K562 (cell line): Measurements from ENCODE around the gene RINL. TPM values are rescaled to one million over a fixed set of nuclear protein-coding genes. Genes with fewer than 3 reads are reported as not detected.

ENCODE experiments used
- BRD4 ChIP-seq: fragments of 200-600 bp; sonication (generic); IDR thresholded peaks from 2 replicates; pipeline ENCODE4 v1.6.1; 2017; ENCODE audit warnings: inconsistent platforms
- CREM ChIP-seq: IDR thresholded peaks from 2 replicates; pipeline ENCODE4 v1.6.1; 2014; ENCODE audit warnings: antibody characterized with exemption, low read depth
- DMBX1 ChIP-seq: fragments of 250-450 bp; sonication (Bioruptor Pico); IDR thresholded peaks from 2 replicates; pipeline ENCODE4 v1.8.0; 2022; ENCODE audit warnings: inconsistent platforms, mild to moderate bottlenecking, moderate library complexity, borderline replicate concordance
- IFI16 ChIP-seq: fragments of 250-450 bp; sonication (Bioruptor Pico); IDR thresholded peaks from 2 replicates; pipeline ENCODE4 v2.1.2; 2022; ENCODE audit warnings: mild to moderate bottlenecking, inconsistent platforms
- KAT8 ChIP-seq: fragments of 450-650 bp; IDR thresholded peaks from 2 replicates; pipeline ENCODE4 v1.6.1; 2016; ENCODE audit warnings: low read depth, mild to moderate bottlenecking
- MCM3 ChIP-seq: fragments of 450-650 bp; IDR thresholded peaks from 2 replicates; pipeline ENCODE4 v1.6.1; 2016
- MYC ChIP-seq, 2 experiments: fragments of 250-450 bp in 1 of 2; sonication (Bioruptor Pico) in 1 of 2; IDR thresholded peaks; 2 replicates each; pipeline versions ENCODE4 v1.5.1 to v1.6.1; 2012 to 2021; ENCODE audit warnings: low read depth in 2 of 2, borderline replicate concordance in 1 of 2, improper control_type of control experiment in 1 of 2, low read length in 1 of 2, mild to moderate bottlenecking in 1 of 2, moderate library complexity in 1 of 2
- NCOR1 ChIP-seq: fragments of 450-650 bp; IDR thresholded peaks from 2 replicates; pipeline ENCODE4 v1.6.1; 2016; ENCODE audit warnings: mild to moderate bottlenecking, moderate library complexity
- NR1H2 ChIP-seq: sonication (generic); formaldehyde crosslinking; IDR thresholded peaks from 2 replicates; pipeline ENCODE4 v1.4.0; 2020; ENCODE audit warnings: mild to moderate bottlenecking, missing genetic modification reagents
- NR2C1 ChIP-seq, 2 experiments: fragments of 450-650 bp; IDR thresholded peaks; 2 replicates each; pipeline ENCODE4 v1.6.1; 2017; ENCODE audit warnings: mild to moderate bottlenecking in 2 of 2, antibody characterized with exemption in 1 of 2, inconsistent platforms in 1 of 2, missing compliant biosample characterization in 1 of 2, missing genetic modification characterization in 1 of 2
- NR4A1 ChIP-seq, 2 experiments: fragments of 250-450 bp in 1 of 2; fragments of 450-650 bp in 1 of 2; sonication (Bioruptor Pico) in 1 of 2; IDR thresholded peaks; 2 replicates each; pipeline versions ENCODE4 v1.4.0 to v1.6.1; 2016 to 2020; ENCODE audit warnings: mild to moderate bottlenecking in 2 of 2, missing compliant biosample characterization in 1 of 2, missing genetic modification characterization in 1 of 2, moderate library complexity in 1 of 2
- POLR2AphosphoS2 ChIP-seq: IDR thresholded peaks from 2 replicates; pipeline ENCODE4 v1.6.1; 2012; ENCODE audit warnings: low read length, improper control_type of control experiment
- PURB ChIP-seq: sonication (generic); formaldehyde crosslinking; IDR thresholded peaks from 2 replicates; pipeline ENCODE4 v1.9.0; 2021; ENCODE audit warnings: low read depth, mild to moderate bottlenecking, missing genetic modification reagents
- SIRT6 ChIP-seq: IDR thresholded peaks from one replicate; pipeline ENCODE4 v1.6.1; 2012; ENCODE audit warnings: low read depth, mild to moderate bottlenecking, control low read depth, inconsistent platforms, low read length, moderate library complexity
- TEAD2 ChIP-seq: fragments of 450-650 bp; IDR thresholded peaks from 2 replicates; pipeline ENCODE4 v1.6.1; 2016; ENCODE audit warnings: missing genetic modification characterization, control low read depth, missing compliant biosample characterization
- ZBTB17 ChIP-seq: fragments of 450-650 bp; formaldehyde crosslinking; IDR thresholded peaks from 2 replicates; pipeline ENCODE4 v1.4.0; 2020; ENCODE audit warnings: mild to moderate bottlenecking
- ZNF184 ChIP-seq: sonication (generic); formaldehyde crosslinking; IDR thresholded peaks from 2 replicates; pipeline ENCODE4 v1.5.0; 2020; ENCODE audit warnings: missing genetic modification reagents
- polyA plus RNA-seq, 8 experiments: library from polyadenylated mRNA; depleted of rRNA in 4 of 8; stranded (reverse) in 5 of 8; unstranded in 3 of 8; fragments of >200 nt; fragmentation: Nextera tagmentation in 2 of 8; fragmentation: Illumina TruSeq in 1 of 8; extraction: Ambion mirVana in 2 of 8; extraction: Trizol in 1 of 8; gene quantifications; 2 replicates each; pipeline versions ENCODE4 v1.2.1 to v1.2.3, GENCODE V29; 2011 to 2014; ENCODE audit warnings: inconsistent platforms in 1 of 8, missing spikeins in 1 of 8
- total RNA-seq, 7 experiments: library from RNA; depleted of rRNA in 6 of 7; stranded (reverse); fragments of >200 nt in 6 of 7; fragmentation: Illumina TruSeq in 2 of 7; extraction: Trizol in 2 of 7; gene quantifications; 2 replicates each; pipeline versions ENCODE4 v1.2.1 to v1.2.3, GENCODE V29; 2011 to 2021; ENCODE audit warnings: low replicate concordance in 1 of 7
- TF ChIP-seq, protein P1 (sequence below): fragments of 450-650 bp; IDR thresholded peaks from 2 replicates; pipeline ENCODE4 v1.6.1; 2017; ENCODE audit warnings: mild to moderate bottlenecking, moderate library complexity
- TF ChIP-seq, protein P2 (sequence below): fragments of 450-650 bp; IDR thresholded peaks from 2 replicates; pipeline ENCODE4 v1.6.1; 2016; ENCODE audit warnings: antibody characterized with exemption
- TF ChIP-seq, protein P3 (sequence below): fragments of 450-650 bp; IDR thresholded peaks from one replicate; pipeline ENCODE4 v1.6.1; 2018; ENCODE audit warnings: mild to moderate bottlenecking, moderate library complexity; ENCODE audit not compliant: partially characterized antibody
- TF ChIP-seq, protein P4 (sequence below): sonication (generic); formaldehyde crosslinking; IDR thresholded peaks from 2 replicates; pipeline ENCODE4 v1.8.0; 2023; ENCODE audit warnings: mild to moderate bottlenecking, missing genetic modification reagents
- TF ChIP-seq, protein P5 (sequence below): fragments of 450-650 bp; IDR thresholded peaks from 2 replicates; pipeline ENCODE4 v1.6.1; 2016

RINL gene
- total and polyA plus RNA-seq, 9 of the 15 experiments (the other 6 are each of a cell fraction or from before 2014, with no cell fraction given) = 0.82 to 10.9 (median 4.9) TPM

DNA sequence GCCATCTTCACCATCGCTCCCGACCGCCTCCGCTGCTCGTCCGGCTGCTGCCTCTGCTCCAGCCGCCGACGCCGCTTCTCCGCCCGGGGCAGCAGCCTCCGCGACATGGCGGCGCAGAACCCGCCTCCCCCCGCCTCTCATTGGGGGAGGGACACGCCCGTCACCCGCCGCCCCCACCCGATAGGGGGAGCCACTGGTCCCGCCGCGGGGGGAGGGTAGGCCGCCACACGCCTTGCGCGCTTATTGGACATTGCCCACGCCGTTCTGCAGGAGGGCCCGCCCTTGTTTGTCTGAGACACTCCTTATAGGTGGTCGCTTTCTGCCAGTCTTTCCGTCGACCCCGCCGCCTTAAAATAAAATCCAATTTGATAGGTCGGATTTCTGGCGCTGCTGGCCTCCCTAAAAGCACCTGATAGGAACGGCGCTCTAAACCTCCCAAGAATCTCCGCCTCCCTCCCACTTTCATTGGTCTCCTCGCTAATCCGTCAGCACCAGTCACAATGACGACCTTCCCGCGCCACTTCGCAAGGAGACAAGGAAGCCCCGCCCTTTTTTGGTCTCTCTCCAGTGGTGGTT, 28.1 kb downstream of the RINL start, which contains the start of gene HNRNPL (continued):
- TF ChIP-seq, protein P1, sequence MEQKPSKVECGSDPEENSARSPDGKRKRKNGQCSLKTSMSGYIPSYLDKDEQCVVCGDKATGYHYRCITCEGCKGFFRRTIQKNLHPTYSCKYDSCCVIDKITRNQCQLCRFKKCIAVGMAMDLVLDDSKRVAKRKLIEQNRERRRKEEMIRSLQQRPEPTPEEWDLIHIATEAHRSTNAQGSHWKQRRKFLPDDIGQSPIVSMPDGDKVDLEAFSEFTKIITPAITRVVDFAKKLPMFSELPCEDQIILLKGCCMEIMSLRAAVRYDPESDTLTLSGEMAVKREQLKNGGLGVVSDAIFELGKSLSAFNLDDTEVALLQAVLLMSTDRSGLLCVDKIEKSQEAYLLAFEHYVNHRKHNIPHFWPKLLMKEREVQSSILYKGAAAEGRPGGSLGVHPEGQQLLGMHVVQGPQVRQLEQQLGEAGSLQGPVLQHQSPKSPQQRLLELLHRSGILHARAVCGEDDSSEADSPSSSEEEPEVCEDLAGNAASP = no peak
- TF ChIP-seq NR1H2 (CRISPR knock-in tag) (no peak), ZNF184 (CRISPR knock-in tag) (no peak), SIRT6 (no peak), NR2C1 (IDR thresholded peaks at IDR 0.05) (peak; percentile 75), NR2C1 (tag; IDR thresholded peaks at IDR 0.05) (peak; percentile 77), TEAD2 (tag) (no peak), MYC (IDR thresholded peaks at IDR 0.05; ENCODE audit: low read depth, low read length) (peak; percentile 45), MYC (CRISPR knock-in tag; IDR thresholded peaks at IDR 0.05; ENCODE audit: borderline replicate concordance, low read depth) (no peak), MCM3 (no peak), DMBX1 (CRISPR knock-in tag) (no peak), ZBTB17 (CRISPR knock-in tag) (no peak), NR4A1 (CRISPR knock-in tag; IDR thresholded peaks at IDR 0.05) (0 out of 2 replicates have a peak, but pooled peaks have one; percentile 11), NR4A1 (tag; IDR thresholded peaks at IDR 0.05) (no peak), PURB (CRISPR knock-in tag) (no peak), BRD4 (peak; percentile 45), NCOR1 (peak; percentile 7; the same call in 1 of the 2 replicates), POLR2AphosphoS2 (peak; percentile 62; the same call in 1 of the 2 replicates), KAT8 (no peak), IFI16 (CRISPR knock-in tag) (no peak), CREM (peak; percentile 80)
- TF ChIP-seq, protein P2, sequence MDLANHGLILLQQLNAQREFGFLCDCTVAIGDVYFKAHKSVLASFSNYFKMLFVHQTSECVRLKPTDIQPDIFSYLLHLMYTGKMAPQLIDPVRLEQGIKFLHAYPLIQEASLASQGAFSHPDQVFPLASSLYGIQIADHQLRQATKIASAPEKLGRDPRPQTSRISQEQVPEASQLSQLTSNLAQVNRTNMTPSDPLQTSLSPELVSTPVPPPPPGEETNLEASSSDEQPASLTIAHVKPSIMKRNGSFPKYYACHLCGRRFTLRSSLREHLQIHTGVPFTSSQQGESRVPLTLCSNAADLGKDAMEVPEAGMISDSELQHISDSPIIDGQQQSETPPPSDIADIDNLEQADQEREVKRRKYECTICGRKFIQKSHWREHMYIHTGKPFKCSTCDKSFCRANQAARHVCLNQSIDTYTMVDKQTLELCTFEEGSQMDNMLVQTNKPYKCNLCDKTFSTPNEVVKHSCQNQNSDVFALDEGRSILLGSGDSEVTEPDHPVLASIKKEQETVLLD = no peak
- TF ChIP-seq, protein P3, sequence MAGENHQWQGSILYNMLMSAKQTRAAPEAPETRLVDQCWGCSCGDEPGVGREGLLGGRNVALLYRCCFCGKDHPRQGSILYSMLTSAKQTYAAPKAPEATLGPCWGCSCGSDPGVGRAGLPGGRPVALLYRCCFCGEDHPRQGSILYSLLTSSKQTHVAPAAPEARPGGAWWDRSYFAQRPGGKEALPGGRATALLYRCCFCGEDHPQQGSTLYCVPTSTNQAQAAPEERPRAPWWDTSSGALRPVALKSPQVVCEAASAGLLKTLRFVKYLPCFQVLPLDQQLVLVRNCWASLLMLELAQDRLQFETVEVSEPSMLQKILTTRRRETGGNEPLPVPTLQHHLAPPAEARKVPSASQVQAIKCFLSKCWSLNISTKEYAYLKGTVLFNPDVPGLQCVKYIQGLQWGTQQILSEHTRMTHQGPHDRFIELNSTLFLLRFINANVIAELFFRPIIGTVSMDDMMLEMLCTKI = no peak
- TF ChIP-seq, protein P4, sequence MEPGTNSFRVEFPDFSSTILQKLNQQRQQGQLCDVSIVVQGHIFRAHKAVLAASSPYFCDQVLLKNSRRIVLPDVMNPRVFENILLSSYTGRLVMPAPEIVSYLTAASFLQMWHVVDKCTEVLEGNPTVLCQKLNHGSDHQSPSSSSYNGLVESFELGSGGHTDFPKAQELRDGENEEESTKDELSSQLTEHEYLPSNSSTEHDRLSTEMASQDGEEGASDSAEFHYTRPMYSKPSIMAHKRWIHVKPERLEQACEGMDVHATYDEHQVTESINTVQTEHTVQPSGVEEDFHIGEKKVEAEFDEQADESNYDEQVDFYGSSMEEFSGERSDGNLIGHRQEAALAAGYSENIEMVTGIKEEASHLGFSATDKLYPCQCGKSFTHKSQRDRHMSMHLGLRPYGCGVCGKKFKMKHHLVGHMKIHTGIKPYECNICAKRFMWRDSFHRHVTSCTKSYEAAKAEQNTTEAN (CRISPR knock-in tag) = 0 out of 2 replicates have a peak, but pooled peaks have one; percentile 22
- TF ChIP-seq, protein P5, sequence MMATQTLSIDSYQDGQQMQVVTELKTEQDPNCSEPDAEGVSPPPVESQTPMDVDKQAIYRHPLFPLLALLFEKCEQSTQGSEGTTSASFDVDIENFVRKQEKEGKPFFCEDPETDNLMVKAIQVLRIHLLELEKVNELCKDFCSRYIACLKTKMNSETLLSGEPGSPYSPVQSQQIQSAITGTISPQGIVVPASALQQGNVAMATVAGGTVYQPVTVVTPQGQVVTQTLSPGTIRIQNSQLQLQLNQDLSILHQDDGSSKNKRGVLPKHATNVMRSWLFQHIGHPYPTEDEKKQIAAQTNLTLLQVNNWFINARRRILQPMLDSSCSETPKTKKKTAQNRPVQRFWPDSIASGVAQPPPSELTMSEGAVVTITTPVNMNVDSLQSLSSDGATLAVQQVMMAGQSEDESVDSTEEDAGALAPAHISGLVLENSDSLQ = peak; percentile 100
